ENCODE measurements around the gene COL5A1. TPM values are rescaled to one million over a fixed set of nuclear protein-coding genes. Genes with fewer than 3 reads are reported as not detected.

Gene COL5A1
- total RNA-seq, 4 donors from 2014 or later: 7.1 to 69.3 (median 16.1) TPM

DNA sequence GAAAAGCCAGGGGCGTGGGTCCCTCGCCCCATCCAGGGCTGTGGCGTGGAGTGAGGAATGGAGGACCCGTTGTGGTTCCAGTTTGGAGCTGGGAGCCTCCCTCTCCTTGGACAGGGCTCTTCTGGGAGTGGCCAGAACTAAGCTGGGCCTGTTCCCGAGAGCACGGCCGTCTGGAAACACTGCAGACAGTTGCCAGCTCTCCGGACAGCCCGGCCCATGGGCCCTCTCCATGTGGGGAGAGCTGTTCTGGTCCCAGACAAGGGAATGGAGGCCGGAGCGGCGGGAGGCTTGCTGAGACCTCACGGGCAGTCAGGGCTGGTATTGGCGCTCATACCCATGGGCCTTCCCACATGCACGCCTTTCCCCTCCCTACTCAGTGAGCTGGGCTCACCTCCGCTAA is 193.8 kb downstream of the COL5A1 start:
- Histone ChIP-seq H3K27ac (no peak overlapping the region), H3K9me3 (no peaks in the 10 kb centered on the region), H3K27me3 (no peaks in the 10 kb centered on the region), H3K36me3 (no peaks in the 10 kb centered on the region), H3K4me3 (no peak overlapping the region), H3K4me1 (no peaks in the 10 kb centered on the region)
- WGBS, 2 donors (ENCODE audit: low coverage in 1 of 2): 74% methylated on average over 16 of the region's 16 CpGs; no CpG with 5 or more reads in 1 of the 2 donors
- DNase-seq: no peak
- intact Hi-C loops (cut with DNase I; ENCODE audit: low total_unique reads) (no loop called here), in situ Hi-C loops (cut with MboI; ENCODE audit: low pct_ligation_motif_present in 1 of 4, low pct_unique_long_range_greater_than_20kb in 1 of 4, low sequenced_read_pairs in 3 of 4) (no loop called here)
- TF ChIP-seq EP300 (IDR thresholded peaks at IDR 0.05; ENCODE audit: low read depth) (no peak), POLR2A (IDR thresholded peaks at IDR 0.05) (no peak), POLR2AphosphoS5 (IDR thresholded peaks at IDR 0.05) (no peak)
- TF ChIP-seq, protein P1, sequence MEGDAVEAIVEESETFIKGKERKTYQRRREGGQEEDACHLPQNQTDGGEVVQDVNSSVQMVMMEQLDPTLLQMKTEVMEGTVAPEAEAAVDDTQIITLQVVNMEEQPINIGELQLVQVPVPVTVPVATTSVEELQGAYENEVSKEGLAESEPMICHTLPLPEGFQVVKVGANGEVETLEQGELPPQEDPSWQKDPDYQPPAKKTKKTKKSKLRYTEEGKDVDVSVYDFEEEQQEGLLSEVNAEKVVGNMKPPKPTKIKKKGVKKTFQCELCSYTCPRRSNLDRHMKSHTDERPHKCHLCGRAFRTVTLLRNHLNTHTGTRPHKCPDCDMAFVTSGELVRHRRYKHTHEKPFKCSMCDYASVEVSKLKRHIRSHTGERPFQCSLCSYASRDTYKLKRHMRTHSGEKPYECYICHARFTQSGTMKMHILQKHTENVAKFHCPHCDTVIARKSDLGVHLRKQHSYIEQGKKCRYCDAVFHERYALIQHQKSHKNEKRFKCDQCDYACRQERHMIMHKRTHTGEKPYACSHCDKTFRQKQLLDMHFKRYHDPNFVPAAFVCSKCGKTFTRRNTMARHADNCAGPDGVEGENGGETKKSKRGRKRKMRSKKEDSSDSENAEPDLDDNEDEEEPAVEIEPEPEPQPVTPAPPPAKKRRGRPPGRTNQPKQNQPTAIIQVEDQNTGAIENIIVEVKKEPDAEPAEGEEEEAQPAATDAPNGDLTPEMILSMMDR (IDR thresholded peaks at IDR 0.05): no peak

DNA sequence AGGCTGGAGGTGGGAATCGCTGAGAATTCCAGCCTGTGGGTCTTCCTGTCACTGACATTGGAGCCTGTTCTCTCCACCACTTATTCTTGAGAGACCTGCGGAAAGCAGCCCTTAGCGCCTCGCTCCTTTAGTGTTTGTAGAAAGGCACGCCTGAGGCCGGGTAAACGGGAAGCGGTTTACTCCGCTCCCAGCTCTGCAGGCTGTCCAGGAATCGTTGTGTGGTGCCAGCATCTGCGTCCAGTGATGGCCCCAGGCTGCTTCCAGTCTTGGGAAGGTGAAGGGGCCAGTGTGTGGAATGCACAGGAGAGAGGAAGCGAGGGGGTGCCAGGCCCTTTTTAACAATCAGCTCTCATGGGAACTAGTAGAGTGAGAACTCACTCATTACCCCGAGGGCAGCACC is 194.4 kb downstream of the COL5A1 start:
- H3K27ac ChIP-seq: no peak overlapping the region
- no peak overlapping the region for H3K4me3 ChIP-seq
- WGBS, 2 donors (ENCODE audit: low coverage in 1 of 2): 77 to 87% methylated on average over 6 to 13 of the region's 13 CpGs
- DNase-seq: no peak
- H3K9me3 ChIP-seq: no peaks in the 10 kb centered on the region
- TF ChIP-seq POLR2A (IDR thresholded peaks at IDR 0.05): no peak
- no peak for TF ChIP-seq POLR2AphosphoS5 (IDR thresholded peaks at IDR 0.05)
- H3K27me3 ChIP-seq: no peaks in the 10 kb centered on the region
- H3K4me1 ChIP-seq: no peaks in the 10 kb centered on the region
- intact Hi-C loops (cut with DNase I; ENCODE audit: low total_unique reads): no loop called here
- in situ Hi-C loops (cut with MboI; ENCODE audit: low pct_ligation_motif_present in 1 of 4, low pct_unique_long_range_greater_than_20kb in 1 of 4, low sequenced_read_pairs in 3 of 4): no loop called here
- H3K36me3 ChIP-seq: no peaks in the 10 kb centered on the region

DNA sequence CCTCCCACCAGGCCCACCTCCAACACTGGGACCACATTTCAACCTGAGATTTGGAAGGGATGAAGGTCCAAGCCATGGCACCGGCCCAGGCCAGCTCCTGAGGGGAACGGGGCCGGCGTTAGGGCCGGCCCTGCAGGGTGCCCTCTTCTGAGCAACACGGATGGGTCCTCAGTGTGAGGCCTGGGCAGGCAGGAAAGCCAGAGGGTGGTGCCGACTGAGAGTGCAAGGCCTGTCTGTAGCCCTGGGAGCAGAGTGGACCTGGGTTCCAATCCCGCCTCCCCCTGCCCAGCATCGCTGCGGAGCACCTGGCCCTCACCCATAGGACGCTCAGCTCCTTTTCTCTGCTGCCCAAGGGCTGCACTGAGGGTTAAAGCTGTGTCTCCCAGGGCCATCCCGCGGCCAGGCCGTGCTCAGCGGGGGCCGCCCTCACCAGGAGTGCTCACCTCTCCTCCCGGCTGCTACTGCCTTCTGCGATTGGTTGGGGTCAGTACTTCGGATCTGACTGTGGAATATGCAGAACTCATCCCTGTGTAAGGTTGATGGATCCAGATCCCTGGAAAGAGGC is 194.9 kb downstream of the COL5A1 start:
- no peaks in the 10 kb centered on the region for H3K36me3 ChIP-seq
- no peaks in the 10 kb centered on the region for H3K4me1 ChIP-seq
- 92% methylated on average over 15 of the region's 19 CpGs; no CpG with 5 or more reads in 1 of the 2 donors for WGBS, 2 donors (ENCODE audit: low coverage in 1 of 2)
- no peaks in the 10 kb centered on the region for H3K9me3 ChIP-seq
- in situ Hi-C loops (cut with MboI; ENCODE audit: low pct_ligation_motif_present in 1 of 4, low pct_unique_long_range_greater_than_20kb in 1 of 4, low sequenced_read_pairs in 3 of 4) (no loop called here), intact Hi-C loops (cut with DNase I; ENCODE audit: low total_unique reads) (no loop called here)
- H3K27me3 ChIP-seq: no peaks in the 10 kb centered on the region
- TF ChIP-seq POLR2AphosphoS5 (IDR thresholded peaks at IDR 0.05): no peak
- TF ChIP-seq, protein P1 (IDR thresholded peaks at IDR 0.05): no peak
- no peak for TF ChIP-seq POLR2A (IDR thresholded peaks at IDR 0.05)
- no peak overlapping the region for H3K27ac ChIP-seq
- DNase-seq: no peak
- H3K4me3 ChIP-seq: no peak overlapping the region

DNA sequence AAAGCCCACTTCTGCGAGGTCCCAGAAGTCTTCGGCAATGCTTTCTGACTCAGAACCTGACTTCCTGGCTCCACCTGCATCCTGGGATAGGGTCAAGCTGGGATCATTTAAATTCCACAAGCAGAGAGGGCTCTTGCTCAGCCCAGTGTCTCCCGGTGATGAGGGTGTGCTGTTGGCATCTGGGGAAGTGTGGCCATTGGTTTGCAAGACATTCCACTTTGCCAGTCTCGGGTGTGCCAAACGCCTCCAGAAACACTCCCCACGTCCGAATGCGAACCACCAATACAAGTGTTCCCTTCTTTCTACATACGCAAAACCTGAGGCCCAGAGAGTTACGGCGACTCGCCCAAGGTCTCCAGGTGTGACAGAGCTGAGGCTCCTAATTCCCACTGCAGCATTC is 195.9 kb downstream of the COL5A1 start:
- WGBS, 2 donors (ENCODE audit: low coverage in 1 of 2): 80 to 81% methylated on average over 1 to 12 of the region's 12 CpGs
- in situ Hi-C loops (cut with MboI; ENCODE audit: low pct_ligation_motif_present in 1 of 4, low pct_unique_long_range_greater_than_20kb in 1 of 4, low sequenced_read_pairs in 3 of 4): no loop called here
- intact Hi-C loops (cut with DNase I; ENCODE audit: low total_unique reads): no loop called here
- no peaks in the 10 kb centered on the region for H3K9me3 ChIP-seq
- H3K27me3 ChIP-seq: no peaks in the 10 kb centered on the region
- no peak for DNase-seq
- H3K4me1 ChIP-seq: no peaks in the 10 kb centered on the region
- H3K27ac ChIP-seq: no peak overlapping the region
- no peak for TF ChIP-seq POLR2A (IDR thresholded peaks at IDR 0.05)
- TF ChIP-seq, protein P1 (IDR thresholded peaks at IDR 0.05): no peak
- peaks cover 0 to 2% (median 0%) of the 10 kb centered on the region in 4 donors for H3K36me3 ChIP-seq
- no peak overlapping the region for H3K4me3 ChIP-seq
